GM19099 (cell line): ENCODE measurements around the gene BCL6.

Source experiments
- POLR2A ChIP-seq: IDR thresholded peaks from 3 replicates; pipeline ENCODE4 v1.6.1; 2011; ENCODE audit warnings: low read depth; ENCODE audit not compliant: insufficient read length; ENCODE audit errors: extremely low read depth

The BCL6 gene

DNA sequence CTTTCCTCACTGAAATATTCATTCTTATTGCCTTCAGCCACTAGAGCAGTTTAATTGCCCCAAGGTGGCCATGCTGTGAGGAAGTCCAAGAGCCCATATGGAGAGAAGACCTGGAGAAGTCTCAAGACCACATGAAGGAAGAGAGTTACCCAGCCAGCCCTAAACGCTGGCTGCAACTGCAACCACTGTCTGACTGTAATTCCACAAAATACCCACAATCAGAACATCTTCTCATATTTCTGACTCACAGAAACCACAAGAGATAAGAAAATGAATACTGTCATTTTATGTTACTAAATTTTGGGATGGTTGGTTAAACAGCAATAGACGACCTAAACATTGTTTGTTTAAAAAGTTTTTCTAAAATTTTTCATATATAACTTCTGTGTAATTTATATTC is 60.4 kb downstream of the BCL6 start:
- no peak for TF ChIP-seq POLR2A

DNA sequence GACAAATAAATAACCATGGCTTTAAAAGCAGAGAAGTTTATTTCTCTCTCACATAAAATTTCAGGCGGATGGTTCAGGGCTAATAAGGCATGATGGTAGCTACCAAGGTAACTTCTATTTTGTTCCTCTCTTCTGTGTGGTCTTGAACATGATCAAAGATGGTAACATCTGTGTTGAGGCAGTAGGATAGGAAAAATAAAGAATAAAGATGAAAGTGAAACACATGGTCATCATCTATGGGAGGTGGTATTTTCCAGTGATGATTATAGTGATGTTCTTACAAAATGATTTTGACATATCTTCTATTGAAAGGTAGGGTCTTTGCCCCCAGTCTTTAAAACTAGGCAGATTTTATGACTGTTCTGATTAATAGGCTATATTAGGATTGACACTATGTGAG is 60.8 kb downstream of the BCL6 start:
- no peak for TF ChIP-seq POLR2A

DNA sequence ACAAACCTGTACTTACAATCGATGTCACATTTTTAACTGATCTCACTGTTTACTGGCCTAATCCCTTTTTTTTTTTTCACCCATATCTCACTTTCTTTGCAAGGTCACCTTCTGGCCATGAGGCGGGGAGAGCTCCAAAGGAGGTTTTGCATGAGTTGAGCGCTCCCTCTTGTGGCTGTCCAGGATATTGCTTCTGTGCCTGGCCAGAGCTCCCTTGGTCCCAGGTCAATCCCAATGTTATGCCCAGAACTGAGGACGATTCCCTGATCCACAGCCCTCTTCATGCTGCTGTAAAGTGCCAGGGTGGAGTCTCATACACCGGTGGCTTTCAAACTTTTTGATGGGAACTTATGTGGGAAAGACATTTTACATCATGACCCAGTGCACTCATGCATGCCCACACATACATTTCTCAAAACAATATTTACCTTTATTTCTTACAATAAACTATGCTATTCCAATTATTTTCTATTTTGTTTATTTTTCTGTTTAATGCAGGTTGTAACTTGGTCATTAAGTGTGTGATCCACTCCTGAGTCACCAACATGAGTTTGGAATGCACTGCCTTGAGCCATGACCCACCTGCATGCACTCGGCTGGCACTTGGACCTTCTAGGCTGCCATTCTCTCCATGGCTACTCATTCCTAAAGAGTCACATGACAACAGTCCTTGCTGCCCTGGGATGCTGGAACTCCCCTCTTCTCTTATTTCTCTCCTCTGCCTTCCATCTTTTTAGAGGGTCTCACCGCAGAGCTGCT is 65.5 kb downstream of the BCL6 start:
- no peak for TF ChIP-seq POLR2A

DNA sequence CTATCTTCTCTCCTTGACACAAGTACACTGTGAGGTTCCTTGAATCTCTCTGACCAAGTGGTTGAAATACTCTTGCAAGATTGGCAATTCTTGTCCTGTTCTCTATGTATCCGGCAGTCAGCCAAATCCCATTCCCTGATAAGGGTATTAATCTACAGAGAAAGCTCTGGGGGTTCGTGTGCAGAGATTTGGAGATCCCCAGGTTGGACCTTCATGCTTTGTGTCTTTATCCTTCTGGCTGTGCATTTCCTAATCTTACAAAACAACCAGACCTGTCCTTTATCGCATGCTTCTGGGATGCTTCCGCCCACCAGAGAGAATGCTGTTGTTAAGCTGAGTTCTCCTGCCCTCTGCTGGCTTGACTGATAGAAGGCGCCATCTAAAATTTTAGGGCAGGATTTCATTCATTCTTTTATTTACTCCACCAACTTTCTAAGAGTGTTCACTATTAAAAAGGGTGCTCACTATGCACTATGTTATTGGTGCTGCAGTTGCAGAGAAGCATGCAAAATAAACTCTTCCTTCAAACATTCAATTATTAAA is 66.5 kb downstream of the BCL6 start:
- no peak for TF ChIP-seq POLR2A

- no peak for TF ChIP-seq POLR2A
These were observed 67.7 kb downstream of the BCL6 start for GRCh38 chr3:187677604-187678003.

DNA sequence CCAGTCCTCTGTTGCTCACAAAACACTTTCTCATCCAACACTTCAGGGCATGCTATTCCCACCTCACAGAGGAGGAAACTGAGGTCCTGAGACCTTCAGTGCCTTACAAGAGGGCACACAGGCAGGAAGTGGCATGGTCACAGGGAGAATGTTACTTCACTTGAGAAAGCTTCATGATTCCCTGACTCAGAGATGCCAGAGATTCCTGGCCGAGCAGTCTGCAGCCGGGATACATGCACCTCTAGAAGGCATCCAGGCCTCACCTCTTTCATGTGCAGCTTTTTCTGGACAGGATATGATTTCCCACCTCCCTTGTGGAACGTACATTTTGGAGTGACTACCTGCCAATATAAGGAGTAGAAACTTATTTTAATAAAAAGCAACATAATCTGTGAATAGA is 72.3 kb downstream of the BCL6 start:
- no peak for TF ChIP-seq POLR2A
